ENCODE results near the gene RBM5.
"Not testable (repeated sequence)": the region's sequence is repeated elsewhere in the genome, so short reads cannot be mapped to it uniquely, and the experiment has no call there.

The RBM5 gene

DNA sequence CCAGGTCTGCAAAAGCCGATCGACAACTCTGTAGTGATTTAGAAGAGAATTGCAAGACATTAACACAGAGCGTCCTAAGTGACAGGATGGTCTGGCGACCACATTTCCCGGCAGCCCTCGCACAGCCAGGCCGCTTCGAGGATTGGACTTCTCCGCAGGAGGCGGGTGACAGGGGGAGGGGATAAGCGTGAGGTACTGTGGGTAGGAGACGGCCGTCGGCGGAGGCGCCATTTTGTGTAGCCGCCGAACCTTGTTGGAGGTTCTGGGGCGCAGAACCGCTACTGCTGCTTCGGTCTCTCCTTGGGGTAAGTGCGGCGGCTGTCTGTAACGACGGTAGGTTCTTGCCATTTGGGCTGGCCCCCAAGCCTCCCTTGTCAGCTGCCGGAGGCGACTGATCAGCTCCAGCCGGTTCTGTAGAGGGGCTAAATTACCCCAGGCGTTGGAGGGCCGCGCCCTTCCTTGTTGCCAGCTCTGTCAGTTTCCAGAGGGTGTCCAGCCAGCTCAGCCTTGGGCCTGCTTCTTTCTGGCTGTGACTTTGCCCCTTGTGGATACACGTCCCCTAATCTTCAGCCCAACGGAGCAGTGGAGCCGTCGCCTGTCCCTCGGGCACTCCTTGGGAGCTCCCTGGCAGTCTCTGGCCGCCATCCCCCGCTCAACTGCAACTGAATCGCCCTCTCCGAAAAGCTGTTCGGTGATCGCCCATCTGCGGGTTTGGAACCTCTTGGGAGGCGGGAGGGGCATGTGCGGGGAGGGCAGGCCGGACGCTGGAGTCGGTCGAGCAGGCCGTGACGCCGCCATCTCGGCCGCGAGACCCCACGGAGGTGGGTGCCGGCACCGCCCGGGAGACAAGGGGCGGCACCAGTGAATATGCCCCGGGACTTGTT, at the start of gene RBM5:
Gene RBM5 (plus strand): TSS at position 195 of the 884 bp plus-strand sequence. CDS start 1,516 bp downstream, outside the sequence.
- peak; percentile 70 for DNase-seq

DNA sequence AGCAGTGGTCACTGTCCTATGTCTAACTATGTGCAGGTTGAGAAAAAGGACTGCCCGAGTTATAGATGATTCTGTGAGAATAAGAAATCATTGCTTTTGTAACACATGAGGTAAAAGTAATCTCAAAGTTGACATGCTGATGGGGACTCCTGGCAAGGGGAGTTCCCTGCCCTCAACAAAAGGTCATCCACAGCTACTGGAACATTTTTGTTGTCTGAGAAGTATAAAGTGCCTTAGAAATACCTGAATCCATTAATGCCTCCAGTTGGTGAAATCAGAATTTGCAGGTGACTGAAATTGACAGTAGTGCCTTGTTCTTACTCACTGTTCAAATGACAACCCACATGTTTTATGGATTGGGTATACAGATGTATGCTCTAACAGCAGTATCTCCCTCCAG, 43.7 kb upstream of the RBM5 start:
- DNase-seq = no peak

DNA sequence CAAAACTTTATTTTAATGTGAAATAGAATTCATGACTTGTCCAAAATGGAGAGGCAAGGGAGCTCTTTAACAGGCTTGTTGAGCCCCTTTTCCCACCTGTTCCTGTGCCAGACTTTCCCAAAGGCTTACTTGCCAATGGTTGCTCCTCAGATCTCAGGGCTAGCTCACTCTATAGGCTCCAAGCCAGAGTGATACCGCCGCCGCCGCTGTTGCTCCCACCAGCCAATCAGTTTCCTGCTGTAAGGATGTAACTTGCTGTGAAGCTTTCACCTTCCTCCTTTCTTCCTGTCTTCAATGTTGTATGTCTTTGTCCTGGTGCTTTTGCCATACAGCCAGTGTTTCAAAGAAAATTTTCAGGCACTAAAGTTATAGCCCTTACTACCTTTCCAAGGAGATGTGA, 41.3 kb upstream of the RBM5 start:
- no peak for DNase-seq

DNA sequence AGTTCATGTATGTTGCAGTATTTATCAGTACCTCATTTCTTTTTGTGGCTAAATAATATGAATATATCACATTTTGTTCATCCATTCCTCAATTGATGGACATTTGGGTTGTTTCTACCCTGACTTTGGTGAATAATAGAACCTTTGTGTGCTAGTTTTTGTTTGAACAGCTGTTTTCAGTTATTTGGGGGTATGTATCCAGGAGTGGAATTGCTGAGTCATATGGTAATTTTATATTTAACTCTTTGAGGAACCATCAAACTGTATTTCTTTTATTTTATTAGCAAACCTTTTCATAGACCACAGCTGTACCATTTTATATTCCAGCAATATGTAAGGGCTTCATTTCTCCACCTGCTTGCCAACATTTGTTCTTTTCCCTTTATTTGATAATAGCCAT, 38.4 kb upstream of the RBM5 start:
- no peak for DNase-seq

DNA sequence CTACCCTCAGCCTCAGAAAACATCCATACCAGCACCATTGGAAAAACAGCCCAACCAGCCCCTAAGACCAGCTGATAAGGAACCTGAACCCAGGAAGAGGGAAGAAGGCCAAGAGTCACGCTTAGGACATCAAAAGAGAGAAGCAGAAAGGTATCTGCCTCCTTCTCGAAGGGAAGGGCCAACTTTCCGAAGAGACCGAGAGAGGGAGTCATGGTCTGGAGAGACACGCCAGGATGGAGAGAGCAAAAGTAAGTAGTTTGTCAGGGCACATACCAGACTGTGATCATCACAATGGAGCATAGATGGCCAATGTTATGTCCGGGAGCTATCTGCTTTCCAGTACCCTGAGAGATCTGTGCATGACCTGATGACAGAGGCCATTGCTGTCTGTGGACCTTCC, 31.0 kb upstream of the RBM5 start:
- DNase-seq = no peak

DNA sequence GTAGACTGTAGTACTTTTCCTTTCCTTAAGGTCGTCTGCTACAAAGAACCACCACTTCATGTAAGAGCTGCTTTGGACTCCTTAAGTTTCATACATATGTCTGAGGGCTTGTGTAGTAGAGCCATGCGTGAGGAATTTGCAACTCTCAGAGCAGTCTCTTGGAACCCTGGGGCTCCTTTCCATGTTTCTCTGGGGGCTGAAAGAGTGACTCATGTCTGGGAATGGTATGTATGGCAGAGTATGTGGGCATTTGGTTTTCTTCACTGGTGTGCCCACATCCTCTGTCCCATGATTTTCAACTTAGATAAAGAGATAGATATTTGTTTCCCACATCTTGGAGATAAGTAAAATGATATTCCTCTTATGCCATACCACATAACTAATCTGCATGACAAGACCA, 20.6 kb upstream of the RBM5 start:
- no peak for DNase-seq

DNA sequence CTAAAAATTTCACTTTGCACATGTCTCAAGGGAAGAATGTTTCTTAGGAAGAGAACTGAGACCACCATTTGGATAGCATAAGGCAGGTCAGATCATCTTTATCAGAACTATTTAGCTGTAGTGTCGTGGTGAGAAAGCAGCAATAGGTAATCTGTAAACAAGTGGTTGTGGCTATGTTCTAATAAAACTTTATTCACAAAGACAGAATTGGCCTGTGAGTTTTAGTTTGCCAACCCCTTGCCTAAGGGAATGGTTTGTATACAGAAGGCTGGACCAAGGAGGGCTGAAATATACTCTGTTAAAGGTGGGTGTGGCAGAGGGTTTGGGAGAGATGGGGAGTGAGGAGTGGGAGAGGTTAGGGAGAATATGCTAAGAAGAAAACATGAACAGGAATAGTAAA, 10.6 kb upstream of the RBM5 start:
- no peak for DNase-seq

DNA sequence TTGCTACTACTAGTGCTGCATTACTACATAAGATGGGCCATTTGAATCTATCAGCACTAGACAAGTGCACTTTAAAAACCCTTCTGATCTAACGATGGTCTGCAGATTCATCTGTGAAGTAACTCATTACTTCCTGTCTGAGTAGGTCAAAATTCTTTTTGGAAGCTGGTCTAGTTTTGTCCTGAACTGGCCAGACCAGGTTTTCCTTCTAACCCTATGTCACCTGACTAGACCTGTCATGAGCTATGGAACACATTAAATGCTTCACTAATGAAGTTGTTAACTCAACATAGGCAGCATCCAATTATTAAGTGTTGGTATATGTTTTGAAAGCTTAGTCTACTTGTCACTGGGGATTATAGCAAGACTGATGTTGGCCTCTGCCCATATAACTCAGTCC, 10.1 kb upstream of the RBM5 start:
- no peak for DNase-seq

DNA sequence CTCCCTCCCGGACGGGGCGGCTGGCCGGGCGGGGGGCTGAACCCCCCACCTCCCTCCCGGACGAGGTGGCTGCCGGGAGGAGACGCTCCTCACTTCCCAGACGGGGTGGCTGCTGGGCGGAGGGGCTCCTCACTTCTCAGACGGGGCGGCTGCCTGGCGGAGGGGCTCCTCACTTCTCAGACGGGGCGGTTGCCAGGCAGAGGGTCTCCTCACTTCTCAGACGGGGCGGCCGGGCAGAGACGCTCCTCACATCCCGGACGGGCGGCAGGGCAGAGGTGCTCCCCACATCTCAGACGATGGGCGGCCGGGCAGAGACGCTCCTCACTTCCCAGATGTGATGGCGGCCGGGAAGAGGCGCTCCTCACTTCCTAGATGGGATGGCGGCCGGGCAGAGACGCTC, 3.8 kb upstream of the RBM5 start:
- DNase-seq = not testable (repeated sequence)

DNA sequence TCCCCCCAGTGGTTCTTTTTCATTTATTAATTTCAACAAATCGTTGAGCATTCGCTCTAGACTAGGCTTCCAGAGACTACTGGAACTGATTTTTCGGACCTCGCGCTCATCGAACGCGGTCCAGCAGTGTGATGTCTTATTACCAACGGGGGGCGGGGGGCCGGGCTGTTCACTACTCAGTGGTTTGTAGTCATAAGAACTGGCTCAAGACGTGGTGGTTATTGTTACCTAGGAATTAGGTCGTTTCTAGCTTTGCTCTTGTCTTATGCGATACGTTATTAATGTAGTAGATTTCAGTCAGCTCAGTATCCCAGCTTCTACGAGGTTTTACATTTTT, 858 bp downstream of the RBM5 start:
- DNase-seq = no peak

DNA sequence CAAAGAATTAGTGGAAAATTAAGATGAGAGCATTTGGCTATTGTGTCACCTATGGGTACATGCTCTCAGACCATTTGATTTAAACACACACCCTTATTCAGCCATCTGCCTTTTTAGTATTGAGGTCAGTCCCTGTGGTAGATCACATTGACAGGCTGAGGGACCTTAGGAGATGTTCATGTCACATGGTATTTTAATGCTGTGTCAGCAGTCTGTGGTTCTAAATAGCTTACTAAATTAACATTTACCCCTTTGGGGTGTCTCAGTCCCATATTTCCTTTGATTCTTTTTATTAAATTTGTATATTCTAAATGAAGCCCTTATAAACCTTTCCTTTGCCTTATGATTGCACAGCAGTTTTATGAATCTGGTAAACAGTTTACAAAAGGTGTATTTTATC, 2.3 kb downstream of the RBM5 start:
- DNase-seq = no peak

DNA sequence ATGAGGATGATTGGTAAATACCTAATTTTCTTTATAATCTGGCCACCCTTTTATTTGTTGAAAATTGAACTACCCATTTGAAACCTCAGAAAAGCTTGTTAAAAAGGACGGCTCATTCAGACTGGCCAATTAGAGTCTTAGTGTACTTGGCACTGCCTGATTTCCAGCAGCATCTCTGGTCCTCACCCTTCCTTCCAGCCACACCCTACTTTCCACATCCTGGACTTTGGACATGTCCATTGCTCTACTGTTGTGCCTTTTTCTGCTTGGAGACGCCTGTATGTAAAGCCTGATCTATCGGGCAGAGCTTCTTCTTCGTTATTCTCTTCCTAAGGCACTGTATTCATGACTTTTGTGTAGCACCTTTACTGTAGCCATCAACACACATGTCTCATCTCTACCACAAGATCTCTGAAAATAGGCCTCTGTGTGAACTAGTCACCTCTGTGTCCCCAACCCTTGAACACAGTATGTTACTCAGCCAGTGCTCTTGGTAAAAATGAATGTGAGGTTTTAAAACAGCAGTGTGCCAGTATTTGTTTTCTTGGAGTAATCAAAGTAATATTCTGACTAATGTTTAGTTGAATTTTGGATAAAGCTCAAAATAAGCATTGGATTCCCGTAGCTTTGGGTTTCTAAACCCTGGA, 6.8 kb downstream of the RBM5 start:
- no peak for DNase-seq

DNA sequence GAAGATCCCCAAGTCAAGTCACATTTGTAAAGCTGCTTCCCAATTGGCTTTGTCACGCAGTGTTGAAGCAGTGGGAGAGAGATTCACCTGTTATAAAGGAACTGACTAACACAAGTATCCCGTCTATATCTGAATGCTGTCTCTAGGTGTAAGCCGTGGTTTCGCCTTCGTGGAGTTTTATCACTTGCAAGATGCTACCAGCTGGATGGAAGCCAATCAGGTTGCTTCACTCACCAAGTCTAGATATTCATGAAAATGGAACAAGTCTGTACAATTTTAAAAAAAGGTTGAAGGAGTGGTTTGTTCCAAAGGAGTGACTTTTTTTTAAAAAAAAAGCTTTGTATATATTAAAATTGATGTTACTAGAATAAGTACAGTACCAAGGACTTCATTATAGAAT, 11.7 kb downstream of the RBM5 start:
- DNase-seq = no peak

DNA sequence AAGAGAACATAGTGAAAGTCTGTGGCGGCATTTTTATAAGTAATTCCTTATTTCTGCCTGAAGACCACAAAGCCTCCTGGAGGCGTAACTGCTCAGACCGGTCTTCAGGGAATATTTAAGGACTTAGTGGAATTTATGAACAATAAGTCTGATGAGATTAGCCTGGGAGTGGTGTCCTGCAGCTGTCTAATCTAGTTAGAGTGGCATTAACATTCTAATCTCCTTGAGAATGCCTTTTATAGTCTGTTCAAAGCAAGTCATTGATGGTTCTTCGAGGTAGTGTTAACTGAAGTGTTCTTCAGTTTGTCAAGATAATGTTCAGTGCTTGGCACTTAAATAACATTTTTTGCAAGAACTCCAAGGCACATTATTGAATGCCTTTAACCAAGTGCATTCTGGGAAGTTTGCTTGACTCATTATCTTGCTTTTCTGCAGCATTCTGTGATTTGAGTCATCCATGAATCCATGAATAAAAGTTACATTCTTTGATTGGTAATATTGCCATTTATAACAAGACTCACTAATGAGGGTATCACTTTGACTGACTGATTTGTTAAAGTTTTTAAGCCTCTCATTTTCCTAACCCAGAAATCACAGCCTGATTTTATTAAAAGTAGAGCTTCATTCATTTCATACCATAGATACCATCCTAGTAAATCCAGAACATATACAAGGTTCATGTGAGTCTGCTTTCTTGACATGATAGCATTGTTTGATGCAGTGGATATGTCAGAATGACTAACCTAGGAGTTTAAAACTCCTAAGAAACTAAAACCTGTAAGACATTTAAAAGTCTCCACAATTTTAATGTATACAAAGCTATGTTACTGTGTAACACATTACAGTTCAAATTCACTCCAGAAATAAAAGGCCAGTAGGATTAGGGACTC, 12.5 kb downstream of the RBM5 start:
- no peak for DNase-seq

DNA sequence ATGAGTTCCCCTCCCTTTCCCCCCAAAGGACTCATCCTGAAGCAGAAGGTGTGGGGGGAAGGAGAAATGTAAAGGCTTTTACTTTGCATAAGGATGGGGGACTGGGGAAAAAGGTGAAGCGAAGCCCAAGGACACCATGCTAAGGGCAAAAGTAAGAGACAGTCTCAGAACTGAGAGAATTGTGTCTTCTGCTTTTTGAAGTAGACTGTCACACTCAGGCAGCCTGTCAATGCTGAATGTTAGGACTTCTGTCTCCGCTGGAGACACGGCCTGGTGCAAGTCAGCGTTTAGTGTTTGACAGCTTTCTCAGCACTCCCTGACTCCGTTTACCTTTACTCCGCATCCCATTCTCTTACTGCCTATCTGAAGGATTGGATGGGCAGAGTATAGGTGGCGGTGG, 13.8 kb downstream of the RBM5 start:
- DNase-seq = no peak

DNA sequence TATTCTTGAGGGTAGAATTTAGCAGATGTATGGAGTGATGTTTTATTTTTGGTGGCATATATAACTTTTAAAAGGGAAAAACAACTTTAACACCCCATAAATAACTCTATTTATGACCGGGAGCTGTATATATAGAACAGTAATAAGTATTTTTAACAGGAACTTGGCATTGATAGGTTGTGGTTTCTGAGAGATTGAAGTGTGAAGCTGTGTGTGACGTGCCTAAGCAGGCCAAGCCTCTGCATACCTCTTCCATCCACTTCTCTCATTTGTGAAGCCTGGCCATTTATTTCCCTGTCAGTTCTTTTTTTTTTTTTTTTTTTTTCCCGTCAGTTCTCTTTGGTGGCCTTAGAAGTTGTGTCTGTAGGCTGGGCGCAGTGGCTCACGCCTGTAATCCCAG, 23.0 kb downstream of the RBM5 start:
- no peak for DNase-seq

DNA sequence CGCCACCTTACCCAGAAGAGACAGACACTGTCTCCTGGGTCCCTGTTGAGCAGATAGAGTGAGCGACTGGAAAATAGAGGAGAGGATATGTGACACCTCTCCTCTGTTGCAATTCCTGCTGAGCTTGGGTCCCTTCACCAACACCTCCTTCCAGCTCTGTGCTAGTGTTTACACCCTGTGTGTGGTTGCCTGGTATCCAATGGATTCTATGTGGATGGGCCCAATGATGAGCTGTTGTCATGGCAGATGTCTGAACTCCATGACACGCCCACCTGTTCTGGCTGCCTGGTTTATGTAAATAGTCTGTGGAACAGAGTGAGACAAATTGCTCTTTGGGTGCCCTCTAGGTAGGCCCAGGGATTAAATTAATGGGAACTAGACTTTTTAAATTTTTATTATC, 23.7 kb downstream of the RBM5 start:
- DNase-seq = no peak

DNA sequence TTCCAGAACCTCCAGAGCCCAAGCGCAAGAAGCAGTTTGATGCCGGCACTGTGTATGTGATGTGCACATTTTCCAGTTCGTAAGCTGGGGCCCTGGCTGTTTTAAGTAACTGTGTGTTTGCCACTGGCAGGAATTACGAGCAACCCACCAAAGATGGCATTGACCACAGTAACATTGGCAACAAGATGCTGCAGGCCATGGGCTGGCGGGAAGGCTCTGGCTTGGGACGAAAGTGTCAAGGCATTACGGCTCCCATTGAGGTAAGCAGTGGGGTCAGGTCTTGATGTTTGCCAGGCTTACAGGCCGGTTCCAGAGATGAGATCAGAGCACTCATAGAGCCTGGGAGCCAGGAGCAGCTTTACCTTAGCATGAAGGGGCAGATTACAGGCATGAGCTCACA, 28.4 kb downstream of the RBM5 start:
- DNase-seq = no peak

DNA sequence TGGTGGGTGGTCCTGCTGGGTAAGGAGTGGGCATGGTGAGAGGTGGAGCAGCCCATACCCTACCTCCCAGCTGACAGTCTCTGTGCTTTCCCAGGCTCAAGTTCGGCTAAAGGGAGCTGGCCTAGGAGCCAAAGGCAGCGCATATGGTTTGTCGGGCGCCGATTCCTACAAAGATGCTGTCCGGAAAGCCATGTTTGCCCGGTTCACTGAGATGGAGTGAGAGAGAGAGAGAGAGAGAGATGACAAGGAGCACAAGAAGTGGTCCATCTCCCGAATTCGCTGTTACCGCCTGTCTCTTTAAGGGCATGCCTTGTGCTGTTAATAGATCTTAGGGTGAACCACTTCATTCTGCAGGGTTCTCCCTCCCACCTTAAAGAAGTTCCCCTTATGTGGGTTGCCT, 29.5 kb downstream of the RBM5 start:
- no peak for DNase-seq

DNA sequence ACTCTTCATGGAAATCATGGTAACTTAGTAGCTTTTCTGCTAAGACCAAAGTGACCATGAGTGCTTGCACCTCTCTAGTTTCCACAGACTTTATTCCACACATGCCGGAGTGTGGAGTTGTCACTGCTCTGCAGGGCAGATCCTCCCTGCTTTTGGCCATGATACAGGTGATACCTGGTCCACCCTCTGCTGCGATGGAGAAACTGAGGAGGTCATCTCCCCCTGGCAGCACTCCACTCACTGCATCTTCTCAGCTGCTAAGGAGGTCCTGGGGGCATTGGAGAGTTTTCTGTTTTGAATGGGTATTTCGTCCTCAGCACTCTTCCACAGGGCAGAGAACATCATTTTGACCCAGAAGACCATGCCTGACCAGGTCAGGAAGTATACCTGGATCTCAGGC, 31.1 kb downstream of the RBM5 start:
- DNase-seq = no peak

DNA sequence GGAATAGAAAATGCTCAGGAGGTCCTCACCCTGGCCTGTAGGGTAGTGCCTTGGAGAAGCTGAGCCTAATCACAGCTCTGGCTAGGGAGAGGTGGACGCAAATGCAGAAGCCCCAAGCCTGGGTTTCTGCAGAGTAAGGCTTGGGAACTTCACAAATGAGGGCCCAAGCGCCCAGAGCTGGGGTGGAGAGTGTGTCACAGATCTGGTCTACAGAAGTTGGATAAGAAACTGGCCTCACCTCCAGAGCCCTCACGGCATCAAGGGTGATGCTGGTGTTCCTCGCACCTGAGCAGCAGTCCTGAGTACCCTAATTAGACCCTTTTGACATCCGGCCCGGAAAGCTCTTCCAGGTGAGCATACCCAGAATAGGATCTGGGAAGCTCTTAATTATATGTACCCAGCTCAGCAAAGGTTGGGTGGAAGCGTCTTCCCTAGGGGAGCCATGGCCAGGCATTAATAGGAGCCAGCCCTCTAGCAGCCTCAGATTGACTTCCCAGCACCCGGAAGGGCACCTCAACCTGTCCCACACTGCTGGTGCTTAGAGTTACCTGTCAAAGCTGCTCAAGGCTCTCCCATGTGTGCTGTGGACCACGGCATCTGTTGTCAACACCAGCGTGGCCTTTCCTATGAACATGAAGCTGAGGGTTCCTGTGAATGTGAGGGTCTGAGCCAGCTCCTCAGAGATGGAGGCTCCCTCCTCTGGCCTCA, 31.8 kb downstream of the RBM5 start:
- DNase-seq = no peak

DNA sequence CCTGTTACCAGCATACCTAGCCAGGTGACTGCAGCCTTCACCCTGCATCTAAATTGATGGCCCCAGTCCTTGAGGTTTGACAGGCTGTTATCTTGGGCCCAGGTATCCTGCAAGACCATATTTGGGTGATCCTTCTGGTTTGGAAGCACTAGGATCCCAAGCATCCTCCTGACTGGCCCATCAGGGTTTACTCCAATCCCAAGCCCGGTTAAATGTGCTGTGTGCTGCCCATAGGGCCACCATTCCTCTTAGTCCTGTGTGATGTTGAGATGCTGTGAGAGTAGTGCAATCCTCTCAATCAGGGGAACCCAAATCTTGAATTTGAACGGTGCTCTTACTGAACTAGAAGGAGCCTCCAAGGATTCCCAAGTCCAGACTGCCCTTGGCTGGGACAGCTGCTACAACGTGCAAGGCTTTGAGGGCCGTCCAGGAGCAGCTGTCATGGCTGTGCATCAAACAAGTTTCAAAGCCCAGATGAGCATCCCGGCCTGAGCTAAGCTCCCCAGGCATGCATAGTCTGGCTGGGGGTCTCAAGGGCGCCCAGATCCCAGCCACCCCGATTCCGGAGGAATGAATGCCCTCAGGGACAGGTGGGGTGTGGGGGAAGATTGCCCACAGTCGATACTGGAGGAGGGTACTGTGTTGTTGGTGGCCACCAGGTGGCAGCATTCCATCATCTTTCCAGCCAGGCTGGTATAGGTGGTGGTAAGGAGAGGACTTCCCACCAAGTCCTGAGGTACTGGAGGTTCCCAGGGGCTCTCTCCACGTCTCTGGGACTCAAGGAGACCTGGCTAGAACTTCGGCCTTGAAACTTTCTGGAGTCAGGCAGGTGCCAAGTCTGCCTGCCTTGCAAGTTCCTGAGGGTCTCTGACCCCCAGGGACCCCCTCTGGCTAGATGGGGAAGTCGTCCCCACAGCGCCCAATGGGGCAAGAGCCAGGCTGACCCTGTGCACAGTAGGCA, 32.6 kb downstream of the RBM5 start:
- no peak for DNase-seq
